ENCODE measurements around the gene LRP1B.

LRP1B gene

DNA sequence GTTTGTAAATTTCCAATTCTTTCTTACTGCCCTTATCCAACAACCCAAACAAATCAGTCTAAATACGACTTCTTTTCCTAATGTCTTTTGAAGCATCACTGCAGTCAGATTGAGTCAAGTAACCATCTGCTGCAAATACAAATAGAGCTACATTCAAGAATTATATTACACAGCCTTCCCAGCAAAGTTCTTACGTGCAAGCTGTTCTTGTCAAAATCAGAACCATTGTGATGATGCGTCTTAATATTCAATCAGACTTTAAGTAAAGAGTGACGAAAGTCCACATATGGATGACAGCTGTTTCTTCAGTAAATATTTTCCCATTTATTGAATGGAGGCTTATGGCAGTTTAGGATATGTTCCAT lies 943.8 kb downstream of the LRP1B start:
- TF ChIP-seq ZC3H10 (CRISPR knock-in tag; IDR thresholded peaks at IDR 0.05) (no peak), ESRRG (CRISPR knock-in tag; IDR thresholded peaks at IDR 0.05) (no peak), ZFP3 (CRISPR knock-in tag; IDR thresholded peaks at IDR 0.05) (no peak), GLIS3 (CRISPR knock-in tag; IDR thresholded peaks at IDR 0.05) (no peak), OSR1 (CRISPR knock-in tag; IDR thresholded peaks at IDR 0.05) (no peak), SNAI2 (CRISPR knock-in tag; IDR thresholded peaks at IDR 0.05) (no peak), TOX (CRISPR knock-in tag; IDR thresholded peaks at IDR 0.05; ENCODE audit: borderline replicate concordance) (no peak), ZNF565 (CRISPR knock-in tag; conservative IDR thresholded peaks at IDR 0.05; ENCODE audit: low read depth) (no peak), CSDC2 (CRISPR knock-in tag; IDR thresholded peaks at IDR 0.05) (no peak), ARNTL (CRISPR knock-in tag; IDR thresholded peaks at IDR 0.05; ENCODE audit: borderline replicate concordance, low read depth) (no peak), RARB (CRISPR knock-in tag; IDR thresholded peaks at IDR 0.05) (no peak), ZFP30 (CRISPR knock-in tag; IDR thresholded peaks at IDR 0.05) (no peak), ZNF70 (CRISPR knock-in tag; IDR thresholded peaks at IDR 0.05) (no peak), ISL1 (CRISPR knock-in tag; IDR thresholded peaks at IDR 0.05) (no peak)
- TF ChIP-seq, protein P1, sequence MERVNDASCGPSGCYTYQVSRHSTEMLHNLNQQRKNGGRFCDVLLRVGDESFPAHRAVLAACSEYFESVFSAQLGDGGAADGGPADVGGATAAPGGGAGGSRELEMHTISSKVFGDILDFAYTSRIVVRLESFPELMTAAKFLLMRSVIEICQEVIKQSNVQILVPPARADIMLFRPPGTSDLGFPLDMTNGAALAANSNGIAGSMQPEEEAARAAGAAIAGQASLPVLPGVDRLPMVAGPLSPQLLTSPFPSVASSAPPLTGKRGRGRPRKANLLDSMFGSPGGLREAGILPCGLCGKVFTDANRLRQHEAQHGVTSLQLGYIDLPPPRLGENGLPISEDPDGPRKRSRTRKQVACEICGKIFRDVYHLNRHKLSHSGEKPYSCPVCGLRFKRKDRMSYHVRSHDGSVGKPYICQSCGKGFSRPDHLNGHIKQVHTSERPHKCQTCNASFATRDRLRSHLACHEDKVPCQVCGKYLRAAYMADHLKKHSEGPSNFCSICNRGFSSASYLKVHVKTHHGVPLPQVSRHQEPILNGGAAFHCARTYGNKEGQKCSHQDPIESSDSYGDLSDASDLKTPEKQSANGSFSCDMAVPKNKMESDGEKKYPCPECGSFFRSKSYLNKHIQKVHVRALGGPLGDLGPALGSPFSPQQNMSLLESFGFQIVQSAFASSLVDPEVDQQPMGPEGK (CRISPR knock-in tag; IDR thresholded peaks at IDR 0.05; ENCODE audit: borderline replicate concordance) = no peak
- TF ChIP-seq, protein P2, sequence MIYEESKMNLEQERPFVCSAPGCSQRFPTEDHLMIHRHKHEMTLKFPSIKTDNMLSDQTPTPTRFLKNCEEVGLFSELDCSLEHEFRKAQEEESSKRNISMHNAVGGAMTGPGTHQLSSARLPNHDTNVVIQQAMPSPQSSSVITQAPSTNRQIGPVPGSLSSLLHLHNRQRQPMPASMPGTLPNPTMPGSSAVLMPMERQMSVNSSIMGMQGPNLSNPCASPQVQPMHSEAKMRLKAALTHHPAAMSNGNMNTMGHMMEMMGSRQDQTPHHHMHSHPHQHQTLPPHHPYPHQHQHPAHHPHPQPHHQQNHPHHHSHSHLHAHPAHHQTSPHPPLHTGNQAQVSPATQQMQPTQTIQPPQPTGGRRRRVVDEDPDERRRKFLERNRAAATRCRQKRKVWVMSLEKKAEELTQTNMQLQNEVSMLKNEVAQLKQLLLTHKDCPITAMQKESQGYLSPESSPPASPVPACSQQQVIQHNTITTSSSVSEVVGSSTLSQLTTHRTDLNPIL (CRISPR knock-in tag; IDR thresholded peaks at IDR 0.05; ENCODE audit: low read depth) = no peak
- TF ChIP-seq, protein P3, sequence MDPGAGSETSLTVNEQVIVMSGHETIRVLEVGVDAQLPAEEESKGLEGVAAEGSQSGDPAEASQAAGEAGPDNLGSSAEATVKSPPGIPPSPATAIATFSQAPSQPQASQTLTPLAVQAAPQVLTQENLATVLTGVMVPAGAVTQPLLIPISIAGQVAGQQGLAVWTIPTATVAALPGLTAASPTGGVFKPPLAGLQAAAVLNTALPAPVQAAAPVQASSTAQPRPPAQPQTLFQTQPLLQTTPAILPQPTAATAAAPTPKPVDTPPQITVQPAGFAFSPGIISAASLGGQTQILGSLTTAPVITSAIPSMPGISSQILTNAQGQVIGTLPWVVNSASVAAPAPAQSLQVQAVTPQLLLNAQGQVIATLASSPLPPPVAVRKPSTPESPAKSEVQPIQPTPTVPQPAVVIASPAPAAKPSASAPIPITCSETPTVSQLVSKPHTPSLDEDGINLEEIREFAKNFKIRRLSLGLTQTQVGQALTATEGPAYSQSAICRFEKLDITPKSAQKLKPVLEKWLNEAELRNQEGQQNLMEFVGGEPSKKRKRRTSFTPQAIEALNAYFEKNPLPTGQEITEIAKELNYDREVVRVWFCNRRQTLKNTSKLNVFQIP (CRISPR knock-in tag; IDR thresholded peaks at IDR 0.05; ENCODE audit: borderline replicate concordance, low read depth) = no peak
- TF ChIP-seq, protein P4, sequence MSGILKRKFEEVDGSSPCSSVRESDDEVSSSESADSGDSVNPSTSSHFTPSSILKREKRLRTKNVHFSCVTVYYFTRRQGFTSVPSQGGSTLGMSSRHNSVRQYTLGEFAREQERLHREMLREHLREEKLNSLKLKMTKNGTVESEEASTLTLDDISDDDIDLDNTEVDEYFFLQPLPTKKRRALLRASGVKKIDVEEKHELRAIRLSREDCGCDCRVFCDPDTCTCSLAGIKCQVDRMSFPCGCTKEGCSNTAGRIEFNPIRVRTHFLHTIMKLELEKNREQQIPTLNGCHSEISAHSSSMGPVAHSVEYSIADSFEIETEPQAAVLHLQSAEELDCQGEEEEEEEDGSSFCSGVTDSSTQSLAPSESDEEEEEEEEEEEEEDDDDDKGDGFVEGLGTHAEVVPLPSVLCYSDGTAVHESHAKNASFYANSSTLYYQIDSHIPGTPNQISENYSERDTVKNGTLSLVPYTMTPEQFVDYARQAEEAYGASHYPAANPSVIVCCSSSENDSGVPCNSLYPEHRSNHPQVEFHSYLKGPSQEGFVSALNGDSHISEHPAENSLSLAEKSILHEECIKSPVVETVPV (CRISPR knock-in tag; IDR thresholded peaks at IDR 0.05) = no peak
- TF ChIP-seq, protein P5, sequence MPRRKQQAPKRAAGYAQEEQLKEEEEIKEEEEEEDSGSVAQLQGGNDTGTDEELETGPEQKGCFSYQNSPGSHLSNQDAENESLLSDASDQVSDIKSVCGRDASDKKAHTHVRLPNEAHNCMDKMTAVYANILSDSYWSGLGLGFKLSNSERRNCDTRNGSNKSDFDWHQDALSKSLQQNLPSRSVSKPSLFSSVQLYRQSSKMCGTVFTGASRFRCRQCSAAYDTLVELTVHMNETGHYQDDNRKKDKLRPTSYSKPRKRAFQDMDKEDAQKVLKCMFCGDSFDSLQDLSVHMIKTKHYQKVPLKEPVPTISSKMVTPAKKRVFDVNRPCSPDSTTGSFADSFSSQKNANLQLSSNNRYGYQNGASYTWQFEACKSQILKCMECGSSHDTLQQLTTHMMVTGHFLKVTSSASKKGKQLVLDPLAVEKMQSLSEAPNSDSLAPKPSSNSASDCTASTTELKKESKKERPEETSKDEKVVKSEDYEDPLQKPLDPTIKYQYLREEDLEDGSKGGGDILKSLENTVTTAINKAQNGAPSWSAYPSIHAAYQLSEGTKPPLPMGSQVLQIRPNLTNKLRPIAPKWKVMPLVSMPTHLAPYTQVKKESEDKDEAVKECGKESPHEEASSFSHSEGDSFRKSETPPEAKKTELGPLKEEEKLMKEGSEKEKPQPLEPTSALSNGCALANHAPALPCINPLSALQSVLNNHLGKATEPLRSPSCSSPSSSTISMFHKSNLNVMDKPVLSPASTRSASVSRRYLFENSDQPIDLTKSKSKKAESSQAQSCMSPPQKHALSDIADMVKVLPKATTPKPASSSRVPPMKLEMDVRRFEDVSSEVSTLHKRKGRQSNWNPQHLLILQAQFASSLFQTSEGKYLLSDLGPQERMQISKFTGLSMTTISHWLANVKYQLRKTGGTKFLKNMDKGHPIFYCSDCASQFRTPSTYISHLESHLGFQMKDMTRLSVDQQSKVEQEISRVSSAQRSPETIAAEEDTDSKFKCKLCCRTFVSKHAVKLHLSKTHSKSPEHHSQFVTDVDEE (CRISPR knock-in tag; IDR thresholded peaks at IDR 0.05) = no peak
- no peak; the same call in 2 of the 3 replicates for ATAC-seq

DNA sequence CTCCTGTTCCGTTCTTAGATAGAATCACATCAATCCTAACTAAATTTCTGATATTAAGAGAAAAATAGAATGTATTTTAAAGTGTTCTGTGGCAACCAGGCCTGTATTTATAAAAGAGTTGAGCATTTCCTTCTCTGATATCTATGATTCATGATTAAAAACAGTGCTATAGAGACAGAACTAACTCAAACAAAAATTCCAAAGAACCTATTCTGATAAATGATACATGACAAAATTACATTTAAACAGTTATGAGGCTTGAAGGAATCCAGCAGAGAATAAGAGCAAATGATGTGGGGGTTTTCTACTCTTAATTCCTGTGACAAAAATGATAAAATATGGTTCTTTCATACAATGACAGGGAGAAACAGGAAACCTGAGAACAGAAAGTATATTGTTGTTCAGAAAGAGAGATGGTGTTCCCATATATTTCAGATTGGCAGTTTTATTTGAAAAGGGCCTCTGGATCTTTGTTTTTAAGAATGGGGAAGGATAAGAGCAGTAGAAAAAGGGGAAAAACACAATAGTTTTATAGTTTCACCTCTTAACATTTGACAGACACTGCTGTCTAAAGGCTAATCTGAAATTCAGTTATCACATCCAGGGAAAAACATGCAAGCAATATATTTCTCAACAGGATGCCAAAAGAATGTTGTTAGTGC lies 944.3 kb downstream of the LRP1B start:
- TF ChIP-seq ISL1 (CRISPR knock-in tag; IDR thresholded peaks at IDR 0.05) = peak; percentile 84
- TF ChIP-seq, protein P1 (CRISPR knock-in tag; IDR thresholded peaks at IDR 0.05; ENCODE audit: borderline replicate concordance) = no peak
- peak; percentile 56 for ATAC-seq

Measured in SK-N-SH treated with all-trans-retinoic acid at 6 μM for 48 hours (cell line).